Stimulated activated CD8-positive, alpha-beta memory T cell treated with anti-CD3 and anti-CD28 coated beads, Interleukin-15, amount 100 ng/mL, for 1 hour (primary cell): ENCODE measurements around the gene MACROD1.

Experiments used
- DNase-seq: peaks from one replicate; pipeline ENCODE4 v3.0.0-alpha.2; 2020; ENCODE audit warnings: low read depth

MACROD1 gene

GRCh38 chr11:64092111-64092760 lies 73.7 kb downstream of the MACROD1 start:
- DNase-seq = no peak

- DNase-seq = no peak
These were observed 75.0 kb downstream of the MACROD1 start for GRCh38 chr11:64090806-64091516.

- no peak for DNase-seq
These were observed 75.8 kb downstream of the MACROD1 start for GRCh38 chr11:64089915-64090805.

- no peak for DNase-seq
These were observed 76.4 kb downstream of the MACROD1 start for GRCh38 chr11:64089493-64089892.

GRCh38 chr11:64089027-64089360 lies 76.9 kb downstream of the MACROD1 start:
- no peak for DNase-seq

- no peak for DNase-seq
These were observed 77.5 kb downstream of the MACROD1 start for GRCh38 chr11:64088162-64089026.

GRCh38 chr11:64086258-64087123 lies 79.4 kb downstream of the MACROD1 start:
- DNase-seq = no peak

- no peak for DNase-seq
These were observed 80.0 kb downstream of the MACROD1 start for GRCh38 chr11:64085906-64086257.

- no peak for DNase-seq
These were observed 80.8 kb downstream of the MACROD1 start for GRCh38 chr11:64084951-64085710.

- DNase-seq = no peak
These were observed 81.6 kb downstream of the MACROD1 start for GRCh38 chr11:64084146-64084950.

- no peak for DNase-seq
These were observed 82.4 kb downstream of the MACROD1 start for GRCh38 chr11:64083398-64084080.

GRCh38 chr11:64081745-64082442 lies 84.0 kb downstream of the MACROD1 start:
- no peak for DNase-seq

- DNase-seq = no peak
These were observed 85.5 kb downstream of the MACROD1 start for GRCh38 chr11:64080390-64080789.

GRCh38 chr11:64078905-64079304 lies 87.0 kb downstream of the MACROD1 start:
- no peak for DNase-seq

- DNase-seq = no peak
These were observed 87.6 kb downstream of the MACROD1 start for GRCh38 chr11:64078284-64078683.

- DNase-seq = no peak
These were observed 88.3 kb downstream of the MACROD1 start for GRCh38 chr11:64077607-64078006.

GRCh38 chr11:64076758-64077157 lies 89.2 kb downstream of the MACROD1 start:
- DNase-seq = no peak

- DNase-seq = no peak
These were observed 91.7 kb downstream of the MACROD1 start for GRCh38 chr11:64074239-64074638.
